ENCODE measurements around the gene DEPDC7.

GRCh38 chr11:33040862-33041453 lies 25.3 kb downstream of the DEPDC7 start:
- TF ChIP-seq, protein P1, sequence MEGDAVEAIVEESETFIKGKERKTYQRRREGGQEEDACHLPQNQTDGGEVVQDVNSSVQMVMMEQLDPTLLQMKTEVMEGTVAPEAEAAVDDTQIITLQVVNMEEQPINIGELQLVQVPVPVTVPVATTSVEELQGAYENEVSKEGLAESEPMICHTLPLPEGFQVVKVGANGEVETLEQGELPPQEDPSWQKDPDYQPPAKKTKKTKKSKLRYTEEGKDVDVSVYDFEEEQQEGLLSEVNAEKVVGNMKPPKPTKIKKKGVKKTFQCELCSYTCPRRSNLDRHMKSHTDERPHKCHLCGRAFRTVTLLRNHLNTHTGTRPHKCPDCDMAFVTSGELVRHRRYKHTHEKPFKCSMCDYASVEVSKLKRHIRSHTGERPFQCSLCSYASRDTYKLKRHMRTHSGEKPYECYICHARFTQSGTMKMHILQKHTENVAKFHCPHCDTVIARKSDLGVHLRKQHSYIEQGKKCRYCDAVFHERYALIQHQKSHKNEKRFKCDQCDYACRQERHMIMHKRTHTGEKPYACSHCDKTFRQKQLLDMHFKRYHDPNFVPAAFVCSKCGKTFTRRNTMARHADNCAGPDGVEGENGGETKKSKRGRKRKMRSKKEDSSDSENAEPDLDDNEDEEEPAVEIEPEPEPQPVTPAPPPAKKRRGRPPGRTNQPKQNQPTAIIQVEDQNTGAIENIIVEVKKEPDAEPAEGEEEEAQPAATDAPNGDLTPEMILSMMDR (IDR thresholded peaks at IDR 0.05), result no peak
- TF ChIP-seq POLR2A (IDR thresholded peaks at IDR 0.05), result no peak
